Left ventricle myocardium superior (tissue), 1 donor: ENCODE measurements around the gene PPP1R12A. TPM values are rescaled to one million over a fixed set of nuclear protein-coding genes. Genes with fewer than 3 reads are reported as not detected.

Source experiments
- ATAC-seq: fragments of 200-7000 bp; cut with Tn5 transposase; one replicate; pipeline ENCODE4 v1.9.1; 2020; ENCODE audit warnings: mild to moderate bottlenecking, moderate library complexity
- DNase-seq: peaks from one replicate; pipeline ENCODE4 v3.0.0-alpha.2; 2020
- intact Hi-C: fragments of 100-400 bp; cut with micrococcal nuclease; formaldehyde crosslinking; loops from one replicate; pipeline ENCODE4 v1.11.0; 2022
- total RNA-seq: library from RNA; stranded (reverse); fragmentation: NEBNext Ultra II Directional; extraction: Animal tissue kit (Norgen Biotek cat#: 25700); gene quantifications from one replicate; pipeline ENCODE4 v1.2.1, GENCODE V29; 2021
- donor health status: DM: no; HTN: yes; CAD: no; lungs with severe emphysema.

The PPP1R12A gene
- total RNA-seq, 1 donor from 2014 or later = 40.7 TPM

DNA sequence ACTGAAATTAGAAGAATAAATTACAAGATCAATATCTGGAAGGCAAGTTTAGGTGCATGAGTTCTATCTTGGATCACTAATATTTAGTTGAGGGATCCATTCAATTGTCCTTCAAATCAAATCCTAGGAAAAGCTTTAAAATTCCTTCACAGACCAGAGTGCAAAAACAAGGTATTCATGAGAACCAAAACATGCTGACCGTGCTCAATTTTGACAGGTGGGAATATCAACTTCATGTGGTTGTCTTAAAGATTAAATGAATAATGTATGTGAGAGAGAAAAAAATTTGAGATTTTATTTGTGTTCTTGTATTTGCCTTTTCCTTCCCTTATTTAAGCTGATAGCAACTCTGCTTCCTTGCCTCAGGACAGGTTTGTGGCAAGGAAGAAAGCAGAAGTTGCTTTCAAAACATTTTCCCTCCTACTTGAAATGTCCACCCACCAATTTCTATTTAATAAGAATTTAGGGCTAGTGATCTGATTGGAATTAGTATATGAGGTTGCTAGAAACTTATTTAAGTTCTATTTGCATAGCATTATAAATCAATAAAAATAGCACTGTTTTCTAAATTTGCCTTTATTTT is 4.9 kb upstream of the PPP1R12A start:
- intact Hi-C loops = loop anchor here (10.0 kb wide), 2 partner anchors 135 to 245 kb away; no protein-coding TSS in a partner anchor
- DNase-seq (no peak), ATAC-seq (no peak)

DNA sequence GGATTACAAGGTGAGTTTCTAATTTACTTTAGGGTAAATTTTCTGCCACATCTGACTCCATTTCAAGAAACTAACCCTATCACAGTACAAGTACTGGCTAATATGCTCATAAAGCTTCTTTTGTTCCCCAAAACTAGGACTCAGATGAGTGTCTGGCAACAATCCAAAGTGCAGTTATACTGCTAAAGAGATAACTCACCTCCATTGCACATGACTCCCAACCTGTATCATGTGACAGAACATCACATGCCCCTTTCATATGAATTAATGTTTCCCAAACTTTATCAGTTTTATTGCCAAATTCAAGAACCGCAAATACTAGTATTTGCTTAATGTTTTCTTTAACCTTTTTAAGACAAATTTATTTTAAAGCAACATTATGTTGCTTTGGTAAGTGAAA is 3.9 kb upstream of the PPP1R12A start:
- no peak for DNase-seq
- intact Hi-C loops = loop anchor here (10.0 kb wide), 2 partner anchors 134 to 246 kb away; no protein-coding TSS in a partner anchor
- ATAC-seq = no peak

DNA sequence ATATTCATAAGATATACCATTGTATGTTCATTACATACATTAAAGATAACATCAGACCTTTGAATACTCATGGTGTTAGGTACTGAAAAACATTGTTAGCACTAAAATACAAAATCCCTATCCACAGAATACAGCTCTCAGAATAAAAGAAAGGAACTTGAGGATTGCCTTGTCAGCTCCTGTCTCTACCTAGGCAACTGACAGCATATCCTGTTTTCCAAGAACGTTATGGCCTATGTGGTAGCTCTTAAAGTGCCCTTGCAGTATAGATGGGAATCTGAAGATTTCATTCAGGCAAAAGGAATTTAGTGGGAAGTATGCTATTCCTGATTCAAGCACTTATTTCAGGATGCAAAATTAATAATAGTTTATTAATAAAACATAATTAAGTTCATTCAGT is 1.8 kb upstream of the PPP1R12A start:
- intact Hi-C loops = loop anchor here (10.0 kb wide), 2 partner anchors 132 to 248 kb away; no protein-coding TSS in a partner anchor
- no peak for ATAC-seq

DNA sequence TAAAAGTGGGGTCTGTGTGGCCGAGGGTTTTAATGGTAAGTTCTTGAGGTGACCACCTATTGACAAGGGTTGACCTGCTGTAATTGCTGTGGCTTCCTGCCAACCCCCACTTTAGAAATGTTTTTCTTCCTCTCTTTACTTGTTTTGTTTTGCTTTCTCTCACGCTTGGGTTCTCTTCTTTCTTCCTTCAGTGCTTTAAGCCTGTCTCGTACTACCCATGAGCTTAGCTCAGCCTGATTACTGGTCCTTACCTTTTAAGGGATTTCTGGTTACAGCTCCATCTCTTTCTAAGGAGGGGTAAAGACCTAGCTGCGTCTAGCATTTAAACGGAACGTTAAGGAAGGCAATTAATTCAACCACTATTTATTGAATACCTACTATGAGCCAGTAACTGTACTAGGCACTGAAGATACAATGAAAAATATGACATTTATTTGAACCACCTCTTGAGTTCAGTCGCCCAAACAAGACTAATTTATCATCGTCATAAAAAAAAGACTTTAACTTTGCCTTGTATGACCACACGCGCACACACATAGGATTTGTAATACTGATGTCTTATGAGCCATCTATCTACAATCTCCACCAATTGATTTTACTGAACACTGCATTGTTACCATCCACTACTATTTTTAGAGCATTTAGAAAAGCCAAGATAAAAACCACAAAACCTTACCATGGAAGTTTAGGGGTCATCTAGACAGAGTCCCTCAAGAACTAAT is 888 bp upstream of the PPP1R12A start:
- ATAC-seq (peak; percentile 14), DNase-seq (no peak)
- intact Hi-C loops = loop anchor here (10.0 kb wide), 2 partner anchors 131 to 249 kb away; no protein-coding TSS in a partner anchor

More for the DNA sequence above, 1.8 kb upstream of the PPP1R12A start:
- no peak for DNase-seq

DNA sequence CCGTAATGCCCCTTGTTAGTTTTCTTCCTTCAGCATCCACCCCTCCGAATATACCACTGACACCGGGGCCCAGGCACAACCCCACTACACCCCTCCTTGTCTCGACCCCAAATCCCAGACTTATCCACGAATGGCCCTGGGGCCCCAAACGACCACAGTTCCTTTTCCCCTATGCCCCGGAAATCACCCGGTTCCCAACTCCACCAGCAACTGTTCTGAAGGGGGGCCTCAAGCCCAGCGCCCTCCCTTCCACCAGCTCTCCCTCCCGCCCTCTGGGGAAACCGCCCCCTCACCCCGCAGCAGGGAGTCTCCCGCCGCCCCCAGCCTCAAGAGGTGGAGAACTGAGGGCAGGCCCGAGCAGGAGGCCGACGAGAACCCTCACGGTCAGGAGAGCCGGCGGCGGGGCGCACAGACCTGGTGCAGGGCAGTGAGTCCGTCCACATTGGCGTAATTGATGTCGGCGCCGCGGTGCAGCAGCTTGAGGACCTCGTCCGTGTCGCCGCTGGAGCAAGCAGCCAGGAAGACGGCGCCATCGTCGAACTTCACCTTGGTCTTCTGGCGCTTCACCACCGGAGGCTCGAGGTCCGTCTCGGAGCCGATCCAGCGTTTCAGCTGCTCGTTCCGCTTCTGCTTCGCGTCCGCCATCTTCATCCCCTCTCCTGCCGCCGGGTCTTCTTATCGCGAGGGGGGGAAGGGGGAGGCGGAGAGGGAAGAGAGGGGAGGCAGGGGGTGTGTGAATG is 446 bp downstream of the PPP1R12A start:
- DNase-seq (no peak), ATAC-seq (peak; percentile 41)
- intact Hi-C loops = loop anchor here (10.0 kb wide), 2 partner anchors 130 to 250 kb away; no protein-coding TSS in a partner anchor

DNA sequence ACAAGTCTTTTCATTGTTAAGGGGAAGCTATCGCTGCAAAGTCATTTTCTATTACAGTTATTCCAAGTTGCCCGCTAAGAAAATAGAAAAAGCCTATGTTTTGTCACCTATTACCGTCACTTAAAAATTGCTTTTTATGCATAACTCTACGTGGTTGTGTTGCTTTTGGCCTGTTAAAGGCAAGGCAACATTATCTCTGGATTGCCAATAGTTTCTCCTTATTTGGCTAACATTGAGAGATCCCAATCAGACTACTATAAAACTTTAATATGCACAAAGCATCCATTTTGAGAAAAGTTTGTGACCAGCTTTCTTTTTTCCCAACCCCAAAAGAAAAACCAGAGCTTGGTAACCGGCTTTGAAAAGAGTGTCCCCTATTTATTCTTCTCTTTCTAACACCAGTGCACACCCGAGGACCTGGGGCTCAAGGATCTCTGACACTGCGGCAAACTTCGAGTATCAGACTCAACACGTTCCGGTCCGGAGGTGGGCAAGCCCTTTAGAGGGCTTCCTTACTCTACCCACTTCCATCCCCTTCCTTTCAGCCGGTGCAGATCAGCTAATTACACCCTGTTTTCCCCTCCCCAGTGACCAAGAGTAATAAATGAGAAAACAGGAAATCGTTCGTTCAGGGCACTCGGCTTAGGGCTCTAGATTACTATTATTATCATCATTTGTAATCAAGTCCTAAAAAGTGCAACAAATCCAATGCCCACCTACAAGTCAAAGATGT is 1.2 kb downstream of the PPP1R12A start:
- DNase-seq = no peak
- ATAC-seq = peak; percentile 3
- intact Hi-C loops = loop anchor here (10.0 kb wide), 2 partner anchors 129 to 251 kb away; no protein-coding TSS in a partner anchor

DNA sequence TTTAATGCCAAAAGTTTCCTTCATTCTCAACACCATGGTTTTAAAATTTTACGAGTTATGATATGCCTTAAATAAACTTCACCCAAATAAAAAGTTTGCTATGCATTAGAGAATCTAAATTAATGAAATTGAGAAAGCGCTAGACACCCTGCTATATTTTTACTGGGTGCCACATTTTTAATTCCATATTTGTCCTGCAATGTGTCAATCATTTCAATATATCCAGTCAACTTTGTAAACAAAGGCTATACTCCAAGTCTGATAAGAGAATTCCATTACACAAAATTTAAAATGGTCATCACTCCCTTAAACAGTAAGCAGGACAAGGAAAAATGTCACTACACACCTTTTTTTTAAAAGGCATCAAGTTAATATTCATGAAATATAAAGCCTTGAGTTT is 1.9 kb downstream of the PPP1R12A start:
- intact Hi-C loops = loop anchor here (10.0 kb wide), 2 partner anchors 128 to 252 kb away; no protein-coding TSS in a partner anchor
- DNase-seq = no peak

DNA sequence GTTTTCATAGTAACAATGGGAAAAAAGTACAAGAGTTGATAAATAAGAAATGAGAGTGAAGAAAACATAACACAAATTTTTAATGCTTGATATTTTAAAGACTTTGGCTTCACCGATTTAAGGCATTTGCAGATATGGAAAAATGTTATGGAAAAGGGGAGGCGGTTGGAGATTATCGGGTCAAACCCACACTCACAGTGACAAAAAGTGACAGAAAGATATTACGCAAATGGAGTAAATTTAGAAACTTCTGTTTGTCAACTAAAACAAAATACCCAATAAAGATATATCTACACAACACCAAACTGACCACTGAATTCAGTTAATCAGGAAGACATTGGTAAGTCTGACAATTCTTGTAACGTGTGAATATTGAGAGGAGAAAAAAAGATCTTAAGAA is 2.5 kb downstream of the PPP1R12A start:
- intact Hi-C loops = loop anchor here (10.0 kb wide), 2 partner anchors 128 to 252 kb away; no protein-coding TSS in a partner anchor
- ATAC-seq (no peak), DNase-seq (no peak)

More for the DNA sequence above, 1.9 kb downstream of the PPP1R12A start:
- ATAC-seq = no peak

DNA sequence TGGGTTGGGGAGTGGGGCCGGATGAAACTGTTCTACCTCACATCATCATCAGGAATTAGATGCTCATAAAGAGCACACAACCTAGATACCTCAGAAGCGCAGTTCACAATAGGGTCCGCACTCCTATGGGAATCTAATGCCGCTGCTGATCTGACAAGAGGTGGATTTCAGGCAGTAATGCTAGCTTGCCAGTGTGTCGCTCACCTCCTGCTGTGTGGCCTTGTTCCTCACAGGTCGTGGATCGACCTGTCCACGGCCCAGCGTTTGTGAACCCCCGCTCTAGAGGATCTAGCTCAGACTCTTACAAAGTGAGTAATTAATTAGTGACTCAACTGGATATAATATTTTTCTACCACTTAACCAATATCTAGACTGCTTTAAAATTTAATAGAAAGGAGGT is 5.8 kb downstream of the PPP1R12A start:
- intact Hi-C loops = no loop called here
- ATAC-seq = no peak
- DNase-seq = no peak

DNA sequence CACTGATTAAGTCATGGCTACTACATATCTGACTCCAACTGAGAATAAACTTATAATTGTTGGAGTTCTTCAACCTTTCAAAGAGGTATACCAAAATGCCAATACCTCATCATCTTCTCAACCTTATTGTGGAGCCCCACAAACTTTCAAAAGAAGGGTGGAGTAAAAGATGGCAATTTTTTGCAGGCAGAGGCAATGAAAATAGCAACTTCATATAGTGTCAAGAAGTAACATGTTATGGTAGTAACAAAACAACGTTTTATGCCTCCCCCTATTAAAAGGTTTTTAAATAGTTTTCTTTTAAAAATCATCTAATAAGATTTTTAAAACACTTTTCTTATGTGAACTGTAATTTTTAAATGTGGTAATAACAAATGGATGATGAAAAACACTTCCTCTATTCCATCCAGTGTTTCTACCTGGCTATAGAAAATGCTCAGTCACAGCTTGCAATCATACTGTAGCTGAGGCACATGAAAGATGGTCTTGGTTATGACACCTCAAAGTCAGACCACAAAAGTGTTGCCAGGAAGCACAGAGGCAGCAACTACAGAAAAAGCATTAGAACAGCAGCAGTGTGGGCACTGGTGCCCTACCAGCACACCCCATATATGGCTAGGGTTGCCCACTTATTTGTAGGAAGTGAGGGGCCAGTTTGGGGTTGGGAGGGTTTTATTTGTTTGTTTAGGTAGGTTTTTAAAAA is 7.0 kb downstream of the PPP1R12A start:
- DNase-seq (no peak), ATAC-seq (peak; percentile 39)
- intact Hi-C loops = no loop called here

DNA sequence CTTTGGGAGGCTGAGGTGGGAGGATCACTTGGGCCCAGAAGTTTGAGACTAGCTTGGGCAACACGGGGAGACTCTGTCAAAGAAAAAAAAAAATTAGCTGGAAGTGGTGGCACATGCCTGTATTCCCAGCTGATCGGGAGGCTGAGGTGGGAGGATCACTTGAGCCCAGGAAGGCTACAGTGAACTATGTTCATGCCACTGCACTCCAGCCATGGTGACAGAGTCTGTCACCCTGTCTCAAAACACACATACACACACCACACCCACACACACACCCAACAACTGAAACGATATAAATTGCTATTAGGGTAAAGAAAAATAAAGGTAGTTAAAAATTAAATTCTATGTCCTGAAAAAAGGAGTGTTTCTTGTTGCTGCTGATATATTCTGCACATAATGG is 7.9 kb downstream of the PPP1R12A start:
- intact Hi-C loops = no loop called here
- ATAC-seq (no peak), DNase-seq (no peak)

DNA sequence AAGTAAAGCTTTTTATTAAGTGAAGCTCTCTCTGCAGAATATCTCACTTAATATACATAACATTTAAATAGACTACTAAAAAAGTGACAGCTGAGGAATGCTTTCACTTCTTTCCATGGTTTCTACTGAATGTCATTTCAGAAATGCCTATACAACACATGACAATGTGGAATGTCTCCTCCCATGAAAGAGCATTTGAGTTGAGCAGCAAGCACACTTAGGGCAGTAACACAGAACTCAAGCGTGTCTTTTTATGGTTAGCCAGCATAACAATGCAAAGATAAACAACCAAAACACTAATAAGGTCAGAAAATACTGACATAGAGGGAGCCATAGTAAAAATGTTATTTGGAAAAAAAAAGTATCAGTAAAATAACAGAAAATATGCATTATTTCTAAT is 9.4 kb downstream of the PPP1R12A start:
- DNase-seq = no peak
- ATAC-seq = peak; percentile 57
- intact Hi-C loops = no loop called here

DNA sequence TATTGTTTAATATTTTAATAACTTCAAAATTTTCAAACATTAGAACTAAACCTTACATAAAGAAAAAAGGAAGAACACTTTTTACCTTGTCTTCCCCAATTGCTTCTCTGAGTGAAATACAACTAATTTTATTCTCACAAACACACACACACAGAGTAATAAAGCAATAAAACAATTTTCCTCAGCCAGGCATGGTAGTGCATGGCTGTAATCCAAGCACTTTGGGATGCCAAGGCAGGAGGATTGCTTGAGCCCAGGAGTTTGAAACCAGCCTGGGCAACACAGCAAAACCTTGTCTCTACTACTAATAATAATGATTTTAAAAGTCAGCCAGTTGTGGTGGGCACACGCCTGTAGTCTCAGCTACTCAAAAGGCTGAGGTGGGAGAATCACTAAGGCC is 13.1 kb downstream of the PPP1R12A start:
- ATAC-seq (no peak), DNase-seq (no peak)
- intact Hi-C loops = no loop called here

DNA sequence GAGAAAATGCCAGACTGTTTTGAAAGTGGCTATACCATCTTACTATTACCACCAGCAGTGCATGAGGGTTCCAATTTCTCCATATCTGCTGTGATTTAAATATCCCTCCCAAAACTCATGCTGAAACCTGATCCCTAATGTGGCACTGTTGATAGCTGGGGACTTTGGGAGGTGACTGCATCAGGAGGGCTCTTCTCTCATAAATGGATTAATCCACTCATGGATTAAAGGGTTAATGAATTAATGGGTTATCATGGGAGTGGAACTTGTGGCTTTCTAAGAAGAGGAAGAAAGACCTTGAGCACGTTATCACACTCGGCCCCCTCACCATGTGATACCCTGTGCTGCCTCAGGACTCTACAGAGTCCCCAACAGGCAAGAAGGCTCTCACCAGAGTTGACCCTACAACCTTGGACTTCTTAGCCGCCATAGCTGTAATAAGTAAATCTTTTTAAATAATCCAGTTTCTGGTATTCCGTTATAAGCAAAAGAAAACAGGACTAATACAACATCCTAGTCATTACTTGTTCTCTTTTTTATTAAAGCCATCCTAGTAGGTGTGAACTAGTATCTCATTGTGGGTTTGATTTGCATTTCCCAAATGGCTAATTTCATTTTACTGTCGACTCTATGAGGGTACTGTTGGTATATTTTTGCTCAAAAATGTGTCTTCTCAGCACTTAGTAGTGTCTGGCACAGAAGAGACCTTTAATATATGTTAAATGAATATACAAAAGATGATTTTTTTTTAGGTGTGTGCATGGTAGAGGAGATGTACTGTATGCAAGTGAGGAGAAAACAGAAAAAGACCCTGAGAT is 14.3 kb downstream of the PPP1R12A start:
- no peak for DNase-seq
- ATAC-seq = no peak
- intact Hi-C loops = no loop called here

DNA sequence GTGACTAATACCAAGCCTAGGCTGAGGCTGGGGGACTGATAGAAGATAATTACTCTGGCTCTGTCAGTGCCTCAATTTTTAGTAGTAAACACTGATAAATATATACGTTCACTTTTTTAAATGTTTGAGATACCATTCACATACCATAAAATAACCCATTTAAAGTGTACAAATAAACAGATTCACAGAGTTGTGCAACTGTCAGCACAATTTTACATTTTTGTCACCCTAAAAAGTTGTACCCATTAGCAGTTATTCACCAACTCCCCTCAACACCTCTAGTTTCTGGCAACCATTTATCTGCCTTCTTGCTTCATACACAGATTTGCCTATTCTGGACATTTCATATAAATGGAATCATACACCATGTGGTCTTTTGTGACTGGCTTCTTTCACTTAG is 15.1 kb downstream of the PPP1R12A start:
- intact Hi-C loops = no loop called here
- no peak for ATAC-seq
- no peak for DNase-seq

DNA sequence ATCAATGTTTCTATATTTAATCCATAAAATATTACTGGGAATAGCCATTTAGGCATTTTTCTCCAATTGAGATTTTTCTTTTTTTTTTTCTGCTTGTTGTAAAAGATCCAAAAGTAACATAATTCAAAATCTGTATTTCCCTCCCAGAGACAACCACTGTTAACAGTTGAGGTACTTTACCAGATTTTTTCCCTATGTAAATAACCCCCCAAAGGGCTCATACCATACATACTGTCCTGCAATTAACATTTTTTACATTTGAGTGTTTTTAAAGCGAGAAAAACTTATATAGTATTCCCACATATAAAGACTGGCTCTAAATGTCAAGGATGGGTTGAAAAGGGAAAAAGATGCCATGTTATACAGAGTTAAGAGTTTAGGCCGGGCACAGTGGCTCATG is 18.1 kb downstream of the PPP1R12A start:
- ATAC-seq (no peak), DNase-seq (no peak)
- intact Hi-C loops = no loop called here

DNA sequence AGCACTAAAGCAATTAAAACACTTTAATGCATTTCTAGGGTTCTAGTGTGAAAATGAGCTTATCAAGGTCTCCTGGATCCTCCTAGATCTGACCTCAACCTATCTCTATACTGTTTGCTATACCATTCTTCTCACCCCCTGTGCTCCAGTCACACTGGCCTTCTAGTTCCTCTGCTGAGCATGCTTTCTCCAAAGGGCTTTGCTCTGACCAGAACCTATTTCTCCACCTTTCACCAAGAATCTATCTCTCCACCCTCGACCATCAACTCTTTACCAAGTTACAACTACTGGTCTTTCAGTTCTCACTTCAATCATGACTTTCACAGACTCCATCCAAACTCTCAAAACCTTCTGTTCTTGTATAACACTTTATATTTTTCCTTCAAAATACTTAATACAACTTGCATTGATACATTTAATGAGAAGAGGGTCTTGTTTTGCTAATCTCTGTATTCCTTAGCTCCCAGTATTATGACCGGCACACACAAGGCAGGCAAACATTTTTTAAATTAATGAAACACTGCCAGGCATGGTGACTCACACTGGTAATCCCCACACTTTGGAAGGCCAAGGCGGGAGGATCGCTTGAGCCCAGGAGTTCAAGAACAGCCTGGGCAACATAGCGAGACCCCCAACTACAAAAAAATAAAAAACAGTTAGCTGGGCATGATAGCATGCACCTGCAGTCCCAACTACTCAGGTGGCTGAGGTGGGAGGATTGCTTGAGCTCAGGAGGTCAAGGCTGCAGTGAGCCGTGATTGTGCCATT is 22.8 kb downstream of the PPP1R12A start:
- intact Hi-C loops = no loop called here
- ATAC-seq (no peak), DNase-seq (no peak)
